ENCODE results near the gene PARP1.

Gene PARP1

GRCh38 chr1:226372885-226373284 is 35.0 kb downstream of the PARP1 start:
- no peak for DNase-seq

GRCh38 chr1:226371866-226372490 is 35.9 kb downstream of the PARP1 start:
- no peak for DNase-seq

- no peak for DNase-seq
These were observed 36.7 kb downstream of the PARP1 start for GRCh38 chr1:226371027-226371694.

GRCh38 chr1:226370144-226370923 is 37.6 kb downstream of the PARP1 start:
- no peak for DNase-seq

- DNase-seq = no peak
These were observed 38.8 kb downstream of the PARP1 start for GRCh38 chr1:226369110-226369509.

GRCh38 chr1:226366290-226366689 is 41.6 kb downstream of the PARP1 start:
- DNase-seq = no peak

- DNase-seq = no peak
These were observed 42.1 kb downstream of the PARP1 start for GRCh38 chr1:226365831-226366231.

- no peak for DNase-seq
These were observed 42.9 kb downstream of the PARP1 start for GRCh38 chr1:226364901-226365565.

- DNase-seq = no peak
These were observed 43.4 kb downstream of the PARP1 start for GRCh38 chr1:226364514-226364899.

GRCh38 chr1:226363801-226364513 is 43.9 kb downstream of the PARP1 start:
- no peak for DNase-seq

- DNase-seq = no peak
These were observed 44.9 kb downstream of the PARP1 start for GRCh38 chr1:226362891-226363447.

GRCh38 chr1:226362361-226362760 is 45.5 kb downstream of the PARP1 start:
- no peak for DNase-seq

- DNase-seq = no peak
These were observed 47.7 kb downstream of the PARP1 start for GRCh38 chr1:226360106-226360746.

GRCh38 chr1:226357416-226357815 is 50.5 kb downstream of the PARP1 start:
- no peak for DNase-seq

GRCh38 chr1:226355669-226356551 is 52.0 kb downstream of the PARP1 start:
- no peak for DNase-seq

- DNase-seq = no peak
These were observed 52.9 kb downstream of the PARP1 start for GRCh38 chr1:226355016-226355415.

- DNase-seq = no peak
These were observed 54.0 kb downstream of the PARP1 start for GRCh38 chr1:226353698-226354525.

GRCh38 chr1:226351709-226352108 is 56.2 kb downstream of the PARP1 start:
- DNase-seq = no peak

- no peak for DNase-seq
These were observed 57.4 kb downstream of the PARP1 start for GRCh38 chr1:226350519-226350865.

Measured in CD4-positive, alpha-beta T cell treated with Interleukin-17A for 4 hours (primary cell).